BJ (cell line): Measurements from ENCODE around the gene MTMR12. TPM values are rescaled to one million over a fixed set of nuclear protein-coding genes. Genes with fewer than 3 reads are reported as not detected.

ENCODE experiments used
- CTCF ChIA-PET: fragments of 350-600 bp; formaldehyde crosslinking; extraction: SDS; loops from one replicate; lab custom pipeline; 2021; ENCODE audit warnings: antibody characterized with exemption, inconsistent platforms; lab: Yijun Ruan, JAX
- POLR2A ChIA-PET: fragments of 300-600 bp; sonication (Branson Sonifier 250); formaldehyde crosslinking; extraction: SDS; loops from one replicate; lab custom pipeline; 2021; ENCODE audit warnings: antibody characterized with exemption; lab: Charles Lee
- DNase-seq: peaks from one replicate; pipeline ENCODE4 v3.0.0-alpha.2; 2011; ENCODE audit warnings: low read depth
- H3K27me3 ChIP-seq: 2 replicates; pipeline ENCODE4 v1.6.0; 2011; ENCODE audit warnings: low read length; ENCODE audit not compliant: control insufficient read depth, insufficient read depth
- H3K36me3 ChIP-seq: 2 replicates; pipeline ENCODE4 v1.5.1; 2011; ENCODE audit warnings: low read length; ENCODE audit not compliant: control insufficient read depth, insufficient read depth
- H3K4me3 ChIP-seq: 2 replicates; pipeline ENCODE4 v1.5.1; 2011; ENCODE audit warnings: low read depth, mild to moderate bottlenecking, control low read depth, low read length
- CTCF ChIP-seq: IDR thresholded peaks from 2 replicates; pipeline ENCODE4 v1.5.1; 2011; ENCODE audit warnings: low read depth, mild to moderate bottlenecking, control low read depth, inconsistent platforms, low read length, moderate library complexity; ENCODE audit not compliant: insufficient read depth
- polyA plus RNA-seq: library from polyadenylated mRNA; depleted of rRNA; stranded (reverse); fragments of >200 nt; gene quantifications from 2 replicates; pipeline ENCODE4 v1.2.3, GENCODE V29; 2011

Gene MTMR12
- polyA plus RNA-seq, 1 experiment, result 11.1 TPM

- POLR2A ChIA-PET, result no interaction called here
- no peak for DNase-seq
- TF ChIP-seq CTCF, result no peak
- no peaks in the 10 kb centered on the region for H3K27me3 ChIP-seq
- no peak overlapping the region for H3K4me3 ChIP-seq
- no peaks in the 10 kb centered on the region for H3K36me3 ChIP-seq
- CTCF ChIA-PET, result interaction anchor here (0.9 kb wide), 1 partner anchor 14 kb away, joined by 3 read pairs; no protein-coding TSS in a partner anchor
These were observed 30.4 kb upstream of the MTMR12 start for GRCh38 chr5:32343058-32343672.

GRCh38 chr5:32342656-32343055, 29.9 kb upstream of the MTMR12 start:
- CTCF ChIA-PET, result interaction anchor here (0.6 kb wide), 1 partner anchor 40 kb away, joined by 3 read pairs; no protein-coding TSS in a partner anchor

GRCh38 chr5:32339878-32340277, 27.1 kb upstream of the MTMR12 start:
- ChIA-PET POLR2A (no interaction called here), CTCF (interaction anchor here (0.6 to 1.1 kb wide), 7 partner anchors 9 to 107 kb away, joined by 3 to 9 read pairs (median 4); no protein-coding TSS in a partner anchor)
- H3K4me3 ChIP-seq, result no peak overlapping the region

More at GRCh38 chr5:32342656-32343055, 29.9 kb upstream of the MTMR12 start:
- DNase-seq, result no peak
- POLR2A ChIA-PET, result no interaction called here
- Histone ChIP-seq H3K4me3 (no peak overlapping the region), H3K36me3 (no peaks in the 10 kb centered on the region), H3K27me3 (no peaks in the 10 kb centered on the region)
- TF ChIP-seq CTCF, result no peak

GRCh38 chr5:32339198-32339597, 26.5 kb upstream of the MTMR12 start:
- ChIA-PET POLR2A (no interaction called here), CTCF (interaction anchor here (0.6 to 1.1 kb wide), 5 partner anchors 9 to 107 kb away, joined by 3 to 9 read pairs (median 4); no protein-coding TSS in a partner anchor)
- Histone ChIP-seq H3K36me3 (no peaks in the 10 kb centered on the region), H3K4me3 (no peak overlapping the region), H3K27me3 (no peaks in the 10 kb centered on the region)
- no peak for DNase-seq
- TF ChIP-seq CTCF, result no peak

More at GRCh38 chr5:32339878-32340277, 27.1 kb upstream of the MTMR12 start:
- DNase-seq, result no peak
- Histone ChIP-seq H3K27me3 (no peaks in the 10 kb centered on the region), H3K36me3 (no peaks in the 10 kb centered on the region)
- no peak for TF ChIP-seq CTCF

- TF ChIP-seq CTCF, result no peak
- POLR2A ChIA-PET, result no interaction called here
These were observed 20.2 kb upstream of the MTMR12 start for GRCh38 chr5:32332966-32333365.

More at GRCh38 chr5:32332966-32333365, 20.2 kb upstream of the MTMR12 start:
- CTCF ChIA-PET, result interaction anchor here (1.2 kb wide), 1 partner anchor 101 kb away, joined by 3 read pairs; no protein-coding TSS in a partner anchor
- DNase-seq, result no peak
- no peaks in the 10 kb centered on the region for H3K27me3 ChIP-seq
- no peaks in the 10 kb centered on the region for H3K36me3 ChIP-seq
- no peak overlapping the region for H3K4me3 ChIP-seq
